K562 (cell line): ENCODE data around the gene WDR90. TPM values are rescaled to one million over a fixed set of nuclear protein-coding genes. Genes with fewer than 3 reads are reported as not detected.

Experiments used
- ADNP ChIP-seq: fragments of 200-800 bp; sonication (Bioruptor generic); IDR thresholded peaks from 2 replicates; pipeline ENCODE4 v1.6.1; 2016; ENCODE audit warnings: missing genetic modification characterization, missing compliant biosample characterization
- EHMT2 ChIP-seq: fragments of 450-650 bp; IDR thresholded peaks from 2 replicates; pipeline ENCODE4 v1.6.1; 2018; ENCODE audit warnings: antibody characterized with exemption
- KDM4B ChIP-seq, 2 experiments: fragments of 450-650 bp in 1 of 2; sonication (generic) in 1 of 2; IDR thresholded peaks; 2 replicates each; pipeline ENCODE4 v1.6.1; 2016 to 2017; ENCODE audit warnings: borderline replicate concordance in 2 of 2, antibody characterized with exemption in 1 of 2, low read depth in 1 of 2, mild to moderate bottlenecking in 1 of 2
- PHTF2 ChIP-seq: fragments of 250-450 bp; sonication (Bioruptor Pico); IDR thresholded peaks from 2 replicates; pipeline ENCODE4 v1.5.0; 2021; ENCODE audit warnings: mild to moderate bottlenecking
- SMARCE1 ChIP-seq: fragments of 450-650 bp; IDR thresholded peaks from 2 replicates; pipeline ENCODE4 v1.7.1; 2016; ENCODE audit warnings: mild to moderate bottlenecking
- SMC3 ChIP-seq: conservative IDR thresholded peaks from 2 replicates; pipeline ENCODE4 v1.6.1; 2011; ENCODE audit warnings: low read depth, low read length, improper control_type of control experiment; ENCODE audit not compliant: insufficient read depth
- XRCC5 ChIP-seq: fragments of 200-400 bp; formaldehyde crosslinking; IDR thresholded peaks from 2 replicates; pipeline ENCODE4 v1.6.1; 2017; ENCODE audit warnings: low read depth, mild to moderate bottlenecking, low read length
- ZNF76 ChIP-seq: fragments of 250-450 bp; sonication (Bioruptor Pico); IDR thresholded peaks from 2 replicates; pipeline ENCODE4 v1.4.0; 2020; ENCODE audit warnings: mild to moderate bottlenecking, moderate library complexity, borderline replicate concordance
- polyA plus RNA-seq, 8 experiments: library from polyadenylated mRNA; depleted of rRNA in 4 of 8; stranded (reverse) in 5 of 8; unstranded in 3 of 8; fragments of >200 nt; fragmentation: Nextera tagmentation in 2 of 8; fragmentation: Illumina TruSeq in 1 of 8; extraction: Ambion mirVana in 2 of 8; extraction: Trizol in 1 of 8; gene quantifications; 2 replicates each; pipeline versions ENCODE4 v1.2.1 to v1.2.3, GENCODE V29; 2011 to 2014; ENCODE audit warnings: inconsistent platforms in 1 of 8, missing spikeins in 1 of 8
- total RNA-seq, 7 experiments: library from RNA; depleted of rRNA in 6 of 7; stranded (reverse); fragments of >200 nt in 6 of 7; fragmentation: Illumina TruSeq in 2 of 7; extraction: Trizol in 2 of 7; gene quantifications; 2 replicates each; pipeline versions ENCODE4 v1.2.1 to v1.2.3, GENCODE V29; 2011 to 2021; ENCODE audit warnings: low replicate concordance in 1 of 7
- TF ChIP-seq, protein P1 (sequence below): sonication (generic); formaldehyde crosslinking; IDR thresholded peaks from 2 replicates; pipeline ENCODE4 v1.8.0; 2022; ENCODE audit warnings: missing genetic modification reagents, mild to moderate bottlenecking, borderline replicate concordance
- TF ChIP-seq, protein P2 (sequence below): sonication (generic); formaldehyde crosslinking; IDR thresholded peaks from 2 replicates; pipeline ENCODE4 v1.8.1; 2023; ENCODE audit warnings: mild to moderate bottlenecking, missing genetic modification reagents, moderate library complexity
- TF ChIP-seq, protein P3 (sequence below): sonication (generic); formaldehyde crosslinking; IDR thresholded peaks from 2 replicates; pipeline ENCODE4 v1.8.0; 2023; ENCODE audit warnings: mild to moderate bottlenecking, missing genetic modification reagents

The WDR90 gene
- total and polyA plus RNA-seq, 9 of the 15 experiments (the other 6 are each of a cell fraction or from before 2014, with no cell fraction given): 0.44 to 12.6 (median 3.3) TPM

DNA sequence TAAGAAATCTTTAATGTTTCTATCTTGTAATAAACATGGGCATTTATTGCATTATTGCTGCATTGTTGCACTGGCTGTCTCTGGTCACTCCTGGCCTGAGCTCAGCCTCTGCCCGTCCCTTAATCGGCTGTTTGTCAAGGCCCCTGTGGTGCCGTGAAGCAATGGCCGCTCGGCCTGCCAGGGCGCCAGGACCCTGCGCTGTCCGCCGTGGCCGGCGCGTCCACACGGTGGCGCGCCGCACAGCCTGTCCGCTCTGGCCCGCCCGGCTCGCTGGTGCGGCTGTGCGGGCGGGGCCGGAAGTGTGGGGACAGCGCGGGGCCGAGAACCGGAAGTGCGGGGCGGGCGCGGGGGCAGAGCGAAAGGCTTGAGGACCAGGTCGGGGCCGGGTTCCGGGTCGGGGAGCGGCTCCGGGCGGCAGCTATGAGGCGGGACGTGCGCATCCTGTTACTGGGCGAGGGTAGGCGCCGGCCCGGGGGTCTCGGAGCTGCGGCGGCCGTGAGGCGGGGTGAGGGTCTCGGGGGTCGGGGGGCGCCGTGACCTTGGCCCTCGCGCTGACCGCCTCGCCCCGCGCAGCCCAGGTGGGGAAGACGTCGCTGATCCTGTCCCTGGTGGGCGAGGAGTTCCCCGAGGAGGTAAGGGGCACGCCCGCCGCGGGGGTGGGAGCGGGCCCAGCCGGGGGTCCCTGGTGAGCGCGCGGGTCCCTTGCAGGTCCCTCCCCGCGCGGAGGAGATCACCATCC is 18.8 kb downstream of the WDR90 start, which contains the start of gene RHOT2 (continued):
- TF ChIP-seq, protein P1, sequence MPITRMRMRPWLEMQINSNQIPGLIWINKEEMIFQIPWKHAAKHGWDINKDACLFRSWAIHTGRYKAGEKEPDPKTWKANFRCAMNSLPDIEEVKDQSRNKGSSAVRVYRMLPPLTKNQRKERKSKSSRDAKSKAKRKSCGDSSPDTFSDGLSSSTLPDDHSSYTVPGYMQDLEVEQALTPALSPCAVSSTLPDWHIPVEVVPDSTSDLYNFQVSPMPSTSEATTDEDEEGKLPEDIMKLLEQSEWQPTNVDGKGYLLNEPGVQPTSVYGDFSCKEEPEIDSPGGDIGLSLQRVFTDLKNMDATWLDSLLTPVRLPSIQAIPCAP (CRISPR knock-in tag): no peak
- TF ChIP-seq, protein P2, sequence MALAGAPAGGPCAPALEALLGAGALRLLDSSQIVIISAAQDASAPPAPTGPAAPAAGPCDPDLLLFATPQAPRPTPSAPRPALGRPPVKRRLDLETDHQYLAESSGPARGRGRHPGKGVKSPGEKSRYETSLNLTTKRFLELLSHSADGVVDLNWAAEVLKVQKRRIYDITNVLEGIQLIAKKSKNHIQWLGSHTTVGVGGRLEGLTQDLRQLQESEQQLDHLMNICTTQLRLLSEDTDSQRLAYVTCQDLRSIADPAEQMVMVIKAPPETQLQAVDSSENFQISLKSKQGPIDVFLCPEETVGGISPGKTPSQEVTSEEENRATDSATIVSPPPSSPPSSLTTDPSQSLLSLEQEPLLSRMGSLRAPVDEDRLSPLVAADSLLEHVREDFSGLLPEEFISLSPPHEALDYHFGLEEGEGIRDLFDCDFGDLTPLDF (CRISPR knock-in tag): peak; percentile 87; the same call in 1 of the 2 replicates
- no peak for TF ChIP-seq ADNP (tag)
- TF ChIP-seq, protein P3, sequence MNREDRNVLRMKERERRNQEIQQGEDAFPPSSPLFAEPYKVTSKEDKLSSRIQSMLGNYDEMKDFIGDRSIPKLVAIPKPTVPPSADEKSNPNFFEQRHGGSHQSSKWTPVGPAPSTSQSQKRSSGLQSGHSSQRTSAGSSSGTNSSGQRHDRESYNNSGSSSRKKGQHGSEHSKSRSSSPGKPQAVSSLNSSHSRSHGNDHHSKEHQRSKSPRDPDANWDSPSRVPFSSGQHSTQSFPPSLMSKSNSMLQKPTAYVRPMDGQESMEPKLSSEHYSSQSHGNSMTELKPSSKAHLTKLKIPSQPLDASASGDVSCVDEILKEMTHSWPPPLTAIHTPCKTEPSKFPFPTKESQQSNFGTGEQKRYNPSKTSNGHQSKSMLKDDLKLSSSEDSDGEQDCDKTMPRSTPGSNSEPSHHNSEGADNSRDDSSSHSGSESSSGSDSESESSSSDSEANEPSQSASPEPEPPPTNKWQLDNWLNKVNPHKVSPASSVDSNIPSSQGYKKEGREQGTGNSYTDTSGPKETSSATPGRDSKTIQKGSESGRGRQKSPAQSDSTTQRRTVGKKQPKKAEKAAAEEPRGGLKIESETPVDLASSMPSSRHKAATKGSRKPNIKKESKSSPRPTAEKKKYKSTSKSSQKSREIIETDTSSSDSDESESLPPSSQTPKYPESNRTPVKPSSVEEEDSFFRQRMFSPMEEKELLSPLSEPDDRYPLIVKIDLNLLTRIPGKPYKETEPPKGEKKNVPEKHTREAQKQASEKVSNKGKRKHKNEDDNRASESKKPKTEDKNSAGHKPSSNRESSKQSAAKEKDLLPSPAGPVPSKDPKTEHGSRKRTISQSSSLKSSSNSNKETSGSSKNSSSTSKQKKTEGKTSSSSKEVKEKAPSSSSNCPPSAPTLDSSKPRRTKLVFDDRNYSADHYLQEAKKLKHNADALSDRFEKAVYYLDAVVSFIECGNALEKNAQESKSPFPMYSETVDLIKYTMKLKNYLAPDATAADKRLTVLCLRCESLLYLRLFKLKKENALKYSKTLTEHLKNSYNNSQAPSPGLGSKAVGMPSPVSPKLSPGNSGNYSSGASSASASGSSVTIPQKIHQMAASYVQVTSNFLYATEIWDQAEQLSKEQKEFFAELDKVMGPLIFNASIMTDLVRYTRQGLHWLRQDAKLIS (CRISPR knock-in tag): peak; percentile 81; the same call in 1 of the 2 replicates
- no peak for TF ChIP-seq ZNF76 (CRISPR knock-in tag)
- no peak for TF ChIP-seq EHMT2
- TF ChIP-seq XRCC5: peak; percentile 93
- no peak for TF ChIP-seq PHTF2 (CRISPR knock-in tag)
- peak in 1 of 2 experiments; percentile 97; a peak in 2 of 4 replicates for TF ChIP-seq KDM4B (IDR thresholded peaks at IDR 0.05; ENCODE audit: borderline replicate concordance in 2 of 2, low read depth in 1 of 2)
- TF ChIP-seq SMC3: peak; percentile 82
- TF ChIP-seq SMARCE1: no peak
